HepG2 (cell line): ENCODE measurements around the gene NOXO1. TPM values are rescaled to one million over a fixed set of nuclear protein-coding genes. Genes with fewer than 3 reads are reported as not detected.

Source experiments
- CHCHD3 ChIP-seq: sonication (generic); formaldehyde crosslinking; IDR thresholded peaks from 2 replicates; pipeline ENCODE4 v1.8.0; 2022; ENCODE audit warnings: mild to moderate bottlenecking, missing genetic modification reagents, moderate library complexity
- FOXA1 ChIP-seq, 2 experiments: fragments of 450-650 bp in 1 of 2; sonication (generic) in 1 of 2; formaldehyde crosslinking in 1 of 2; IDR thresholded peaks; 2 replicates each; pipeline versions ENCODE4 v1.4.0 to v1.6.1; 2016 to 2020; ENCODE audit warnings: missing genetic modification reagents in 1 of 2
- JDP2 ChIP-seq: sonication (generic); formaldehyde crosslinking; IDR thresholded peaks from 2 replicates; pipeline ENCODE4 v1.8.1; 2022; ENCODE audit warnings: missing genetic modification reagents, borderline replicate concordance
- KLF16 ChIP-seq, 2 experiments: sonication (generic) in 1 of 2; formaldehyde crosslinking in 1 of 2; IDR thresholded peaks; 2 replicates each; pipeline versions ENCODE4 v1.6.1 to v1.8.0; 2016 to 2023; ENCODE audit warnings: missing genetic modification reagents in 2 of 2, missing compliant biosample characterization in 1 of 2
- MBD4 ChIP-seq: IDR thresholded peaks from 2 replicates; pipeline ENCODE4 v1.6.1; 2012; ENCODE audit warnings: low read length, inconsistent platforms, borderline replicate concordance
- MIER3 ChIP-seq: IDR thresholded peaks from 2 replicates; pipeline ENCODE4 v1.6.1; 2016; ENCODE audit warnings: missing compliant biosample characterization, borderline replicate concordance
- MIXL1 ChIP-seq: IDR thresholded peaks from 2 replicates; pipeline ENCODE4 v1.6.1; 2016
- MYC ChIP-seq: sonication (generic); formaldehyde crosslinking; IDR thresholded peaks from 2 replicates; pipeline ENCODE4 v1.9.0; 2021; ENCODE audit warnings: missing genetic modification reagents, borderline replicate concordance
- NFIB ChIP-seq: sonication (generic); formaldehyde crosslinking; IDR thresholded peaks from 2 replicates; pipeline ENCODE4 v1.9.0; 2021; ENCODE audit warnings: missing genetic modification reagents, mild to moderate bottlenecking, borderline replicate concordance
- RFX5 ChIP-seq: IDR thresholded peaks from 2 replicates; pipeline ENCODE4 v1.6.1; 2011; ENCODE audit warnings: low read depth, low read length, improper control_type of control experiment
- SMAD1 ChIP-seq: sonication (generic); formaldehyde crosslinking; IDR thresholded peaks from 2 replicates; pipeline ENCODE4 v1.4.0; 2020; ENCODE audit warnings: missing genetic modification reagents, low read depth, mild to moderate bottlenecking, borderline replicate concordance
- SMARCE1 ChIP-seq: fragments of 450-650 bp; IDR thresholded peaks from 2 replicates; pipeline ENCODE4 v1.6.1; 2017; ENCODE audit warnings: borderline replicate concordance
- STAG1 ChIP-seq: sonication (generic); formaldehyde crosslinking; IDR thresholded peaks from 2 replicates; pipeline ENCODE4 v1.4.0; 2020; ENCODE audit warnings: missing genetic modification reagents
- USF2 ChIP-seq, 2 experiments: sonication (generic) in 1 of 2; formaldehyde crosslinking in 1 of 2; IDR thresholded peaks; 2 replicates each; pipeline versions ENCODE4 v1.5.1 to v1.6.1; 2011 to 2020; ENCODE audit warnings: borderline replicate concordance in 1 of 2, low read depth in 1 of 2, low read length in 1 of 2, mild to moderate bottlenecking in 1 of 2, missing genetic modification reagents in 1 of 2, moderate library complexity in 1 of 2
- ZBTB7A ChIP-seq: sonication (generic); formaldehyde crosslinking; IDR thresholded peaks from 2 replicates; pipeline ENCODE4 v1.8.0; 2022; ENCODE audit warnings: mild to moderate bottlenecking, missing genetic modification reagents
- ZFYVE20 ChIP-seq: sonication (generic); formaldehyde crosslinking; IDR thresholded peaks from 2 replicates; pipeline ENCODE4 v1.8.0; 2023; ENCODE audit warnings: low read depth, mild to moderate bottlenecking, moderate library complexity, missing genetic modification reagents, borderline replicate concordance
- ZNF3 ChIP-seq: IDR thresholded peaks from 2 replicates; pipeline ENCODE4 v1.7.0; 2017; ENCODE audit warnings: inconsistent platforms
- ZNF597 ChIP-seq: sonication (generic); formaldehyde crosslinking; IDR thresholded peaks from 2 replicates; pipeline ENCODE4 v1.5.0; 2020; ENCODE audit warnings: missing genetic modification reagents
- ZNF660 ChIP-seq: sonication (generic); formaldehyde crosslinking; IDR thresholded peaks from 2 replicates; pipeline ENCODE4 v1.5.1; 2020; ENCODE audit warnings: mild to moderate bottlenecking, low read depth, missing genetic modification reagents, borderline replicate concordance
- ZNF687 ChIP-seq: sonication (generic); formaldehyde crosslinking; IDR thresholded peaks from 2 replicates; pipeline ENCODE4 v1.5.1; 2020; ENCODE audit warnings: mild to moderate bottlenecking, missing genetic modification reagents, moderate library complexity
- polyA plus RNA-seq, 8 experiments: library from polyadenylated mRNA; depleted of rRNA in 3 of 8; stranded (reverse) in 7 of 8; unstranded in 1 of 8; fragments of >200 nt; fragmentation: Illumina TruSeq in 4 of 8; extraction: Trizol in 4 of 8; gene quantifications; 2 replicates each; pipeline versions ENCODE4 v1.2.1 to v1.2.3, GENCODE V29; 2011 to 2016; ENCODE audit warnings: low read depth in 4 of 8, missing spikeins in 1 of 8, mixed read lengths in 1 of 8; ENCODE audit not compliant: insufficient read depth in 1 of 8
- total RNA-seq, 5 experiments: library from RNA; depleted of rRNA; stranded (reverse); fragments of >200 nt; fragmentation: Illumina TruSeq; extraction: Trizol; gene quantifications; 2 replicates each; pipeline ENCODE4 v1.2.3, GENCODE V29; 2016; ENCODE audit warnings: low read depth in 1 of 5

The NOXO1 gene
- total and polyA plus RNA-seq, 2 of the 13 experiments (the other 11 are each of a cell fraction or from before 2014, with no cell fraction given) = 0.69 to 1.4 TPM

DNA sequence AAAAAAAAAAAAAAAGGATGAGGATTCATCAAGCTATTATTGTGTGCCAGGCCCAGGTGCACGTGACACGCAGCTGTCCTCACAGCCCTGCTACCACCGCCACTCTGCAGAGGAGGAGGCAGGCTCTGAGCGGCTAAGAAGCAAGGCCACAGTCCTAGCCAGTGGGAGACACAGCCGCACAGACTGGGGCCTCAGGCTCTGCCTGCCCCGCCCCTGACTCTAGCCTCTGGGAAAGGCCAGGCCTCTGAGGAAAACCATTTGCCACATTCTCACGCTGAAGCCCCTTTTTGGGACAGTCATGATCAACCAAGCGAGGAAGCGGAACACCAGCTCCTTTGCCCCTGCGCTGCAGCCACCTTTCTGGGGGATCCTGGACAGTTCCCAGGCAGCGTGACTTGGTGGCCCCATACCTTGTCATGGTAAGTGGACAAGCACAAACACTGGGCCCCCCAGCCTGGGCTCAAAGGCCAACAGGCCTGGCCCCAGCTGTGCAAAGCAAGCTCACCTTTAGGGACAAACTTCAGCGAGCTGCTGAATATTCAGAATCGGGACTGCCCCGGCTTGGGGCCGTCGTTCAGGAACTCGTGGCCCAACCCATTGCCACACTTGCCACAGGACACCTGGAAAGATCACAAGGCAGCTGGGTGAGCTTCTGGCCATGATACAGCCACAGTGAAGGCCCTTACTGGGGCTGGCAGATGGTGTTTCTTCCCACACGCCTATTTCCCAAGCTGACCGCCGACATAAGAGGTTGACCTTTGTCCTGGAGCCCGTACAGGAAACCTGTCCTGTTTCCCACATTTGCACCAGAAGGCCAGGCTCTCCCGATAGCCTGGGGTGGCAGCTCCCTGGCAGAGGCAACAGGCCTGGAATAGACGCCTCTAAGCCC, 40.8 kb downstream of the NOXO1 start (continued):
- TF ChIP-seq USF2 (IDR thresholded peaks at IDR 0.05; ENCODE audit: low read depth, low read length) (peak; percentile 43; the same call in 1 of the 2 replicates), USF2 (CRISPR knock-in tag; IDR thresholded peaks at IDR 0.05; ENCODE audit: borderline replicate concordance) (peak; percentile 44; the same call in 1 of the 2 replicates), RFX5 (no peak), ZNF597 (CRISPR knock-in tag) (no peak), NFIB (no peak), STAG1 (0 out of 2 replicates have a peak, but pooled peaks have one; percentile 1), MIER3 (peak; percentile 88; the same call in 1 of the 2 replicates), JDP2 (CRISPR knock-in tag) (no peak), CHCHD3 (no peak), ZNF687 (CRISPR knock-in tag) (peak; percentile 94), MYC (CRISPR knock-in tag) (peak; percentile 83), KLF16 (CRISPR knock-in tag; IDR thresholded peaks at IDR 0.05) (peak in 1 of 2 experiments; percentile 42; a peak in 1 of 4 replicates), ZNF660 (no peak), ZBTB7A (no peak), ZFYVE20 (CRISPR knock-in tag) (no peak), SMARCE1 (no peak), FOXA1 (IDR thresholded peaks at IDR 0.05) (0 out of 2 replicates have a peak, but pooled peaks have one; percentile 8), FOXA1 (CRISPR knock-in tag; IDR thresholded peaks at IDR 0.05) (peak; percentile 83), MIXL1 (CRISPR knock-in tag) (peak; percentile 25; the same call in 1 of the 2 replicates), SMAD1 (CRISPR knock-in tag) (no peak), ZNF3 (CRISPR knock-in tag) (no peak; the same call in 1 of the 2 replicates), MBD4 (no peak)
